Measurements from ENCODE around the gene RPGRIP1L. TPM values are rescaled to one million over a fixed set of nuclear protein-coding genes. Genes with fewer than 3 reads are reported as not detected.

RPGRIP1L gene
- total and polyA plus RNA-seq, 2 of the 8 experiments (the other 6 are each of a cell fraction or from before 2014, with no cell fraction given) = 4.0 to 13.7 TPM

Other genes starting within 250 kb of the RPGRIP1L start
- 15.6 and 16.5 TPM in 2 replicates for gene AKTIP, start 200.7 kb downstream of the RPGRIP1L start, total RNA-seq (2021; fragmentation: NEBNext Ultra II Directional; extraction: Animal tissue kit (Norgen Biotek cat#: 25700))
- gene AKTIP, start 200.7 kb downstream of the RPGRIP1L start, polyA plus RNA-seq (2011; rRNA removed) = 12.1 and 15.0 TPM in 2 replicates
- gene FTO, start 297 bp upstream of the RPGRIP1L start, total RNA-seq (2021; fragmentation: NEBNext Ultra II Directional; extraction: Animal tissue kit (Norgen Biotek cat#: 25700)) = 58.3 and 59.8 TPM in 2 replicates
- 32.4 and 34.5 TPM in 2 replicates for gene FTO, start 297 bp upstream of the RPGRIP1L start, polyA plus RNA-seq (2011; rRNA removed)

Data from H1 (cell line).